HEK293 (cell line): ENCODE measurements around the gene USP36.

Source experiments
- CTCF ChIA-PET: fragments of 350-600 bp; formaldehyde crosslinking; extraction: SDS; loops from one replicate; lab custom pipeline; 2021; ENCODE audit warnings: antibody characterized with exemption; lab: Yijun Ruan, JAX
- POLR2A ChIA-PET: fragments of 300-600 bp; formaldehyde crosslinking; extraction: SDS; loops from one replicate; lab custom pipeline; 2020; ENCODE audit warnings: antibody characterized with exemption, inconsistent platforms; lab: Yijun Ruan, JAX
- H3K27ac ChIP-seq: fragments of 200-500 bp; sonication (Bioruptor generic); 2 replicates; pipeline ENCODE4 v1.5.1; 2014; ENCODE audit warnings: low read depth, low read length, control low read depth, inconsistent platforms; ENCODE audit errors: extremely low read depth
- H3K36me3 ChIP-seq, 2 experiments: fragments of 200-500 bp in 1 of 2; sonication (Bioruptor generic) in 1 of 2; 1 replicate in 1 of 2; 2 replicates in 1 of 2; pipeline ENCODE4 v1.5.1; 2014 to 2017; ENCODE audit warnings: inconsistent platforms in 2 of 2, low read length in 2 of 2; ENCODE audit not compliant: control insufficient read depth in 2 of 2, insufficient read depth in 1 of 2
- H3K4me1 ChIP-seq: fragments of 200-500 bp; sonication (Bioruptor generic); 2 replicates; pipeline ENCODE4 v1.5.1; 2014; ENCODE audit warnings: mild to moderate bottlenecking, low read length, inconsistent platforms; ENCODE audit not compliant: control insufficient read depth, insufficient read depth
- H3K4me3 ChIP-seq: 2 replicates; pipeline ENCODE4 v1.5.1; 2011; ENCODE audit warnings: low read depth, mild to moderate bottlenecking, control low read depth, low read length, moderate library complexity
- H3K9me3 ChIP-seq: fragments of 200-500 bp; sonication (Bioruptor generic); 2 replicates; pipeline ENCODE4 v1.5.1; 2014; ENCODE audit warnings: low read depth, low read length, inconsistent platforms; ENCODE audit not compliant: control insufficient read depth, insufficient read depth
- FEZF1 ChIP-seq: fragments of 450-650 bp; formaldehyde crosslinking; IDR thresholded peaks from 2 replicates; pipeline ENCODE4 v1.5.1; 2016; ENCODE audit warnings: missing biosample characterization, missing genetic modification characterization
- GFI1B ChIP-seq: fragments of 450-650 bp; formaldehyde crosslinking; IDR thresholded peaks from 2 replicates; pipeline ENCODE4 v1.5.1; 2016; ENCODE audit warnings: missing biosample characterization, missing genetic modification characterization
- GLI4 ChIP-seq: fragments of 450-650 bp; formaldehyde crosslinking; IDR thresholded peaks from 2 replicates; pipeline ENCODE4 v1.5.1; 2016; ENCODE audit warnings: missing biosample characterization, missing genetic modification characterization
- GLIS2 ChIP-seq: fragments of 450-650 bp; formaldehyde crosslinking; IDR thresholded peaks from 2 replicates; pipeline ENCODE4 v1.5.1; 2016; ENCODE audit warnings: missing biosample characterization, missing genetic modification characterization
- HOXC10 ChIP-seq: sonication (generic); formaldehyde crosslinking; IDR thresholded peaks from 2 replicates; pipeline ENCODE4 v1.8.1; 2023; ENCODE audit warnings: mild to moderate bottlenecking, missing genetic modification reagents
- KLF9 ChIP-seq: fragments of 450-650 bp; formaldehyde crosslinking; IDR thresholded peaks from 2 replicates; pipeline ENCODE4 v1.5.1; 2016; ENCODE audit warnings: missing biosample characterization, missing genetic modification characterization, low read depth
- MYNN ChIP-seq: fragments of 450-650 bp; formaldehyde crosslinking; IDR thresholded peaks from 2 replicates; pipeline ENCODE4 v1.5.1; 2016; ENCODE audit warnings: missing biosample characterization, missing genetic modification characterization, borderline replicate concordance
- OVOL3 ChIP-seq: fragments of 450-650 bp; formaldehyde crosslinking; IDR thresholded peaks from 2 replicates; pipeline ENCODE4 v1.5.1; 2016; ENCODE audit warnings: missing biosample characterization, missing genetic modification characterization
- PRDM6 ChIP-seq: fragments of 450-650 bp; formaldehyde crosslinking; IDR thresholded peaks from 2 replicates; pipeline ENCODE4 v1.5.1; 2017; ENCODE audit warnings: missing biosample characterization, missing genetic modification characterization
- ZBTB44 ChIP-seq: fragments of 450-650 bp; IDR thresholded peaks from 2 replicates; pipeline ENCODE4 v1.5.1; 2018; ENCODE audit warnings: missing biosample characterization, mild to moderate bottlenecking, missing genetic modification characterization
- ZBTB7A ChIP-seq: fragments of 450-650 bp; formaldehyde crosslinking; IDR thresholded peaks from 2 replicates; pipeline ENCODE4 v1.5.1; 2016; ENCODE audit warnings: low read depth, missing biosample characterization, missing genetic modification characterization
- ZFP37 ChIP-seq: fragments of 450-650 bp; formaldehyde crosslinking; IDR thresholded peaks from 2 replicates; pipeline ENCODE4 v1.5.1; 2016; ENCODE audit warnings: missing biosample characterization, missing genetic modification characterization
- ZFP69B ChIP-seq: fragments of 450-650 bp; formaldehyde crosslinking; IDR thresholded peaks from 2 replicates; pipeline ENCODE4 v1.5.1; 2016; ENCODE audit warnings: missing biosample characterization, missing genetic modification characterization
- ZIC2 ChIP-seq: fragments of 450-650 bp; formaldehyde crosslinking; IDR thresholded peaks from 2 replicates; pipeline ENCODE4 v1.5.1; 2016; ENCODE audit warnings: missing biosample characterization, missing genetic modification characterization
- ZNF37A ChIP-seq: fragments of 450-650 bp; IDR thresholded peaks from 2 replicates; pipeline ENCODE4 v1.5.1; 2018; ENCODE audit warnings: missing biosample characterization, missing genetic modification characterization
- ZNF416 ChIP-seq: fragments of 450-650 bp; formaldehyde crosslinking; IDR thresholded peaks from 2 replicates; pipeline ENCODE4 v1.5.1; 2016; ENCODE audit warnings: missing biosample characterization, missing genetic modification characterization
- ZNF510 ChIP-seq: fragments of 450-650 bp; formaldehyde crosslinking; IDR thresholded peaks from 2 replicates; pipeline ENCODE4 v1.5.1; 2018; ENCODE audit warnings: mild to moderate bottlenecking, missing genetic modification characterization, missing biosample characterization; ENCODE audit not compliant: insufficient replicate concordance
- ZNF513 ChIP-seq: fragments of 450-650 bp; IDR thresholded peaks from 2 replicates; pipeline ENCODE4 v1.5.1; 2018; ENCODE audit warnings: missing biosample characterization, missing genetic modification characterization
- ZNF561 ChIP-seq: fragments of 450-650 bp; IDR thresholded peaks from 2 replicates; pipeline ENCODE4 v1.5.1; 2018; ENCODE audit warnings: missing biosample characterization, missing genetic modification characterization, borderline replicate concordance
- ZNF624 ChIP-seq: fragments of 450-650 bp; formaldehyde crosslinking; IDR thresholded peaks from 2 replicates; pipeline ENCODE4 v1.5.1; 2017; ENCODE audit warnings: missing biosample characterization, missing genetic modification characterization
- ZNF660 ChIP-seq: fragments of 450-650 bp; IDR thresholded peaks from 2 replicates; pipeline ENCODE4 v1.5.1; 2018; ENCODE audit warnings: missing biosample characterization, mild to moderate bottlenecking, missing genetic modification characterization
- ZNF664 ChIP-seq: fragments of 450-650 bp; formaldehyde crosslinking; IDR thresholded peaks from 2 replicates; pipeline ENCODE4 v1.5.1; 2016; ENCODE audit warnings: missing biosample characterization, missing genetic modification characterization
- ZNF677 ChIP-seq: fragments of 450-650 bp; IDR thresholded peaks from 2 replicates; pipeline ENCODE4 v1.5.0; 2018; ENCODE audit warnings: missing biosample characterization, mild to moderate bottlenecking, missing genetic modification characterization, moderate library complexity
- ZNF791 ChIP-seq: fragments of 450-650 bp; formaldehyde crosslinking; IDR thresholded peaks from 2 replicates; pipeline ENCODE4 v1.5.1; 2016; ENCODE audit warnings: missing biosample characterization, missing genetic modification characterization
- ZNF837 ChIP-seq: fragments of 450-650 bp; formaldehyde crosslinking; IDR thresholded peaks from 2 replicates; pipeline ENCODE4 v1.5.1; 2016; ENCODE audit warnings: missing biosample characterization, missing genetic modification characterization
- ZSCAN23 ChIP-seq: fragments of 450-650 bp; formaldehyde crosslinking; IDR thresholded peaks from 2 replicates; pipeline ENCODE4 v1.5.1; 2016; ENCODE audit warnings: missing biosample characterization, missing genetic modification characterization
- ZSCAN30 ChIP-seq: fragments of 450-650 bp; IDR thresholded peaks from 2 replicates; pipeline ENCODE4 v1.5.1; 2018; ENCODE audit warnings: missing biosample characterization, mild to moderate bottlenecking, missing genetic modification characterization, moderate library complexity
- TF ChIP-seq, protein P1 (sequence below): fragments of 450-650 bp; formaldehyde crosslinking; IDR thresholded peaks from 2 replicates; pipeline ENCODE4; 2016; ENCODE audit warnings: missing biosample characterization, missing genetic modification characterization
- TF ChIP-seq, protein P2 (sequence below): fragments of 450-650 bp; formaldehyde crosslinking; IDR thresholded peaks from 2 replicates; pipeline ENCODE4 v1.5.1; 2016; ENCODE audit warnings: missing biosample characterization, missing genetic modification characterization
- TF ChIP-seq, protein P3 (sequence below): sonication (generic); formaldehyde crosslinking; IDR thresholded peaks from 2 replicates; pipeline ENCODE4 v1.8.1; 2022; ENCODE audit warnings: mild to moderate bottlenecking, moderate library complexity, missing genetic modification reagents

Gene USP36

DNA sequence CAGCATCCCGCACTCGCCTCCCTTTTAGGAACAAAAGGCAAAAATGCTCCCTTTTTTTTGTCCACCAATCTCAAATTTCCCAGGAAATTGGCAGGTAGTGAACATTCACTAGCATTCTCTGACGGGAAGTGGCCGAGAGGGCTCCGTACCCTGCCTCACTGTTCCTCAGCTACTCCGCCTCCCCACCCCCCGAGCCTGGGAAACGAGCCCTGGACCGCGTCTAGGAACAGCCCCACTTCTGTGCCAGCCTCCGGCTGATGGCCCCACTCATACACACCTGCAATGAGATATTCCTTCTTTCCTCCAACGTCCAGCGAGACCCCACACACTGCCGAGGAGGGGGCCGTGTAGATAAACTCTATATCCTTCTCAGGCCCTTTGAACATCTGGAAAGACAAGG is 30.0 kb upstream of the USP36 start:
- H3K36me3 ChIP-seq, result peaks cover 6 to 27% of the 10 kb centered on the region in 2 experiments; a peak in 2 of 3 replicates
- CTCF ChIA-PET, result interaction anchor here (1.7 kb wide), 1 partner anchor 101 kb away, joined by 5 read pairs; no protein-coding TSS in a partner anchor
- no peak overlapping the region for H3K27ac ChIP-seq
- H3K9me3 ChIP-seq, result no peaks in the 10 kb centered on the region
- POLR2A ChIA-PET, result no interaction called here
- no peak overlapping the region for H3K4me3 ChIP-seq
- H3K4me1 ChIP-seq, result peaks cover 14% of the 10 kb centered on the region
- TF ChIP-seq GFI1B (tag by site-specific recombination) (no peak), ZNF513 (no peak), PRDM6 (tag by site-specific recombination) (no peak), ZNF664 (no peak), OVOL3 (tag by site-specific recombination) (no peak), ZFP69B (no peak), MYNN (tag by site-specific recombination) (no peak), ZBTB7A (tag by site-specific recombination) (no peak), ZNF561 (tag by site-specific recombination) (no peak)
- TF ChIP-seq, protein P1, sequence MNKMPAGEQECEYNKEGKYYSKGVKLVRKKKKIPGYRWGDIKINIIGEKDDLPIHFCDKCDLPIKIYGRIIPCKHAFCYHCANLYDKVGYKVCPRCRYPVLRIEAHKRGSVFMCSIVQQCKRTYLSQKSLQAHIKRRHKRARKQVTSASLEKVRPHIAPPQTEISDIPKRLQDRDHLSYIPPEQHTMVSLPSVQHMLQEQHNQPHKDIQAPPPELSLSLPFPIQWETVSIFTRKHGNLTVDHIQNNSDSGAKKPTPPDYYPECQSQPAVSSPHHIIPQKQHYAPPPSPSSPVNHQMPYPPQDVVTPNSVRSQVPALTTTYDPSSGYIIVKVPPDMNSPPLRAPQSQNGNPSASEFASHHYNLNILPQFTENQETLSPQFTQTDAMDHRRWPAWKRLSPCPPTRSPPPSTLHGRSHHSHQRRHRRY (tag by site-specific recombination), result no peak

GRCh38 chr17:78868391-78868790 is 27.8 kb upstream of the USP36 start:
- CTCF ChIA-PET, result interaction anchor here (1.3 kb wide), 1 partner anchor 103 kb away, joined by 6 read pairs; no protein-coding TSS in a partner anchor
- no peak for TF ChIP-seq ZNF624 (tag by site-specific recombination)
- no peak for TF ChIP-seq ZNF416 (tag by site-specific recombination)
- no peak for TF ChIP-seq ZSCAN30 (tag by site-specific recombination)
- TF ChIP-seq, protein P2, sequence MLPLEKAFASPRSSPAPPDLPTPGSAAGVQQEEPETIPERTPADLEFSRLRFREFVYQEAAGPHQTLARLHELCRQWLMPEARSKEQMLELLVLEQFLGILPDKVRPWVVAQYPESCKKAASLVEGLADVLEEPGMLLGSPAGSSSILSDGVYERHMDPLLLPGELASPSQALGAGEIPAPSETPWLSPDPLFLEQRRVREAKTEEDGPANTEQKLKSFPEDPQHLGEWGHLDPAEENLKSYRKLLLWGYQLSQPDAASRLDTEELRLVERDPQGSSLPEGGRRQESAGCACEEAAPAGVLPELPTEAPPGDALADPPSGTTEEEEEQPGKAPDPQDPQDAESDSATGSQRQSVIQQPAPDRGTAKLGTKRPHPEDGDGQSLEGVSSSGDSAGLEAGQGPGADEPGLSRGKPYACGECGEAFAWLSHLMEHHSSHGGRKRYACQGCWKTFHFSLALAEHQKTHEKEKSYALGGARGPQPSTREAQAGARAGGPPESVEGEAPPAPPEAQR (tag by site-specific recombination), result no peak
- TF ChIP-seq, protein P3, sequence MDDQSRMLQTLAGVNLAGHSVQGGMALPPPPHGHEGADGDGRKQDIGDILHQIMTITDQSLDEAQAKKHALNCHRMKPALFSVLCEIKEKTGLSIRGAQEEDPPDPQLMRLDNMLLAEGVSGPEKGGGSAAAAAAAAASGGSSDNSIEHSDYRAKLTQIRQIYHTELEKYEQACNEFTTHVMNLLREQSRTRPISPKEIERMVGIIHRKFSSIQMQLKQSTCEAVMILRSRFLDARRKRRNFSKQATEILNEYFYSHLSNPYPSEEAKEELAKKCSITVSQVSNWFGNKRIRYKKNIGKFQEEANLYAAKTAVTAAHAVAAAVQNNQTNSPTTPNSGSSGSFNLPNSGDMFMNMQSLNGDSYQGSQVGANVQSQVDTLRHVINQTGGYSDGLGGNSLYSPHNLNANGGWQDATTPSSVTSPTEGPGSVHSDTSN (CRISPR knock-in tag), result no peak
- TF ChIP-seq ZNF510 (tag by site-specific recombination), result no peak
- TF ChIP-seq KLF9 (tag by site-specific recombination), result no peak
- no peak for TF ChIP-seq HOXC10 (CRISPR knock-in tag)
- TF ChIP-seq GLIS2, result no peak
- TF ChIP-seq ZIC2 (tag by site-specific recombination), result no peak
- no peak for TF ChIP-seq ZSCAN23 (tag by site-specific recombination)
- no peak for TF ChIP-seq ZNF37A (tag by site-specific recombination)
- no peak for TF ChIP-seq ZFP37 (tag by site-specific recombination)
- TF ChIP-seq ZNF677, result no peak
- TF ChIP-seq ZNF837, result no peak
- TF ChIP-seq ZBTB44 (tag by site-specific recombination), result no peak
- TF ChIP-seq GLI4 (tag by site-specific recombination), result no peak
- no peak for TF ChIP-seq ZNF791 (tag by site-specific recombination)
- TF ChIP-seq FEZF1 (tag by site-specific recombination), result no peak
- no peak for TF ChIP-seq ZNF660 (tag by site-specific recombination)
- TF ChIP-seq, all 188 proteins: peak for 0
- POLR2A ChIA-PET, result no interaction called here

More at GRCh38 chr17:78868391-78868790, 27.8 kb upstream of the USP36 start:
- Histone ChIP-seq H3K36me3 (peaks cover 6 to 23% of the 10 kb centered on the region in 2 experiments; a peak in 2 of 3 replicates), H3K4me3 (no peak overlapping the region), H3K27ac (no peak overlapping the region), H3K9me3 (no peaks in the 10 kb centered on the region), H3K4me1 (peaks cover 3% of the 10 kb centered on the region)
